ENCODE results near the gene UNC5A. TPM values are rescaled to one million over a fixed set of nuclear protein-coding genes. Genes with fewer than 3 reads are reported as not detected.
"Not testable (repeated sequence)": the region's sequence is repeated elsewhere in the genome, so short reads cannot be mapped to it uniquely, and the experiment has no call there.

The UNC5A gene
- polyA plus RNA-seq, 4 donors = 0.08 to 0.35 (median 0.18) TPM

DNA sequence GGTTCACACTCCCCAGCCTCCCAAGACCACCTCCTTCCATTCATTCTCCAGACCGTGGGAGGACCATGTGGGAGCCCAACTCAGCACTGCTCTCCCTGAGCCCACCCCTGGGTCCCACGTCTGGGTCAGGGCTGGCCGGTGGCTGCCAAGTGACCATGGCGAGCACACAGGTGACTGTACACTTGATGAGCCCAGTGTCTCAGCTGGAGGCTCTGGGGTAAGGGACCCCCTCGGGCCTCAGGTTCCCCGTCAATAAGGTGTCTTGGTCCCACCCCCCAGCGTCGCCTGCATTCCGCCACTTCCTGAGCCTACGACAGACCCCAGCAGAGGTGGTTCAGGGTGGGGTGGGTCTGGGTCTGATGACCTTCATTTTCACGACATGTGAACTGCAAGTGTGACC lies 50.0 kb downstream of the UNC5A start:
- no peak for DNase-seq (ENCODE audit: low read depth in 4 of 4, low spot score in 2 of 4)

DNA sequence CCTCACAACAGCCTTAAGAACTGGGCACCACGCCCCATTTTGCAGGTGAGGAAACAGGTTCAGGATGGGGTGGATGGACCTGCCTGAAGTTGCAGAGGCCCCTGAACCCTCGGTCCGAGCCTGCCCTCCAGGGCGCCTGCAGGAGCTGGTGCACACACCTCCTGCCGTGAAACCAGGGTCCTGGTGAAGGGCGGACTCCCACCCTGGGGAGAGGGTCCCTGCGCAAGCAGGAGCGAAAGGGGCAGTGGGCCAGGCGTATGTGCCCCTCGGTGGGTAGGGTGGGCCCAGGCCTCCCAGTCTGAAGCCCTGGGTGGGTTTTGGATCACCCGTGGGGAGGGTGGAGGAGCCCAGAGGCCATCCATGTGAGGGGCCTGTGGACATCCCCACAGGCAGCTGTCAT lies 50.9 kb downstream of the UNC5A start:
- no peak for DNase-seq (ENCODE audit: low read depth in 4 of 4, low spot score in 2 of 4)

DNA sequence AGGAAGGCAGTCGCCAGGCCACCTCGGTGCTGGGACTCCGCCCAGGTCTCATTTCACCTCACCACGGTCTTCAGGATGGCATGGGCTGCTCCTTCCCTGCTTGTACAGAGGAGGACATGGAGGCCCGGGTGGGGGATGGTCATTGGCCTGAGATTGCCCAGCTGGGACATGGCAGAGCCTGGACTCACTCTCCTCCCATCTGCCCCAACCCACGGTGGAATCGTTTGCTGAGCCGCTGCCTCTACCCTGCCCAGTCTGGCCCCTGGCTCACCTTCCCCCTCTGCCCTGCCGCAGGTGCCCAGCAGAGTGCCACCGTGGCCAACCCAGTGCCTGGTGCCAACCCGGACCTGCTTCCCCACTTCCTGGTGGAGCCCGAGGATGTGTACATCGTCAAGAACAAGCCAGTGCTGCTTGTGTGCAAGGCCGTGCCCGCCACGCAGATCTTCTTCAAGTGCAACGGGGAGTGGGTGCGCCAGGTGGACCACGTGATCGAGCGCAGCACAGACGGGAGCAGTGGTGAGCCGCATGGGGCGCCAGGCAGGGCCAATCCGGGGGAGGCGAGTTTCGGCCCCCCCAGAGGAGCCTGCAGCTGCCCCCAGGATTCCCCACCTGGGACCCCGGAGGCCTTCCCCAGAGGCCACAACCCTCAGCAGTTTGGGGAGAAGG lies 52.1 kb downstream of the UNC5A start:
- DNase-seq (ENCODE audit: low read depth in 4 of 4, low spot score in 2 of 4) = no peak

DNA sequence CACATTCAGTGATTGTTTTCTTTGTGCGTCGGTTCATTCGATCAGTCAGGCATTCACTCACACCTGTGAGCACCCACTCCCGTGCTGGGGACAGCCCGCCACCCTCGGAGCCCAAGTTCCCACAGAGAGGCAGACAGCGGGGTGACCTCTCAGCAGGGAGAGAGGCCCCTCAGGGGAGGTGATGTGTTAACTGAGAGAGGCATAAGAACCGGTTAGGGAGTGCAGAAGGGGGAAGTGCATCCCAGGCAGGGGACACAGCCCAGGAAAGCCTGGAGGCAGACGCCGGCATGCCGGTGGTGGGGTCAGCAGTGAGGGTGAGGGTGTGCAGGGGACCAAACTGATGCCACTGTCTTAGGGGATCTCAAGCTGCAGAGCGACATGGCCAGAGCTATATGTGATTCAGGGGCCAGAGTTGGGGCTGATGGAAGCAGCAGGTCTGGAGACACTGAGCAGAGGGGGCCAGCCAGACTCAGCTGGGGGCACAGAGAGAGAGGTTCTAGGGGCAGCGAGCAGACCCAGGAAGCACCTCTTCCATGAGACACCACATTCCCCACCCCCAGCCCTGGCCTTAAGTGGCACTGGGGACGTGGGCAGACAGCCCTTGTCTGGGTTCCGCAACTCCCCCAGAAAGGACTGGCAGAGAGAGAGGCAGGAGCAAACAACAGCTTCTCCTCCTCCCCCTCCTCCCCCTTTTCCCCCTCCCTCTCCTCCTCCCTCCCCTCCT lies 52.8 kb downstream of the UNC5A start:
- DNase-seq (ENCODE audit: low read depth in 4 of 4, low spot score in 2 of 4) = no peak

DNA sequence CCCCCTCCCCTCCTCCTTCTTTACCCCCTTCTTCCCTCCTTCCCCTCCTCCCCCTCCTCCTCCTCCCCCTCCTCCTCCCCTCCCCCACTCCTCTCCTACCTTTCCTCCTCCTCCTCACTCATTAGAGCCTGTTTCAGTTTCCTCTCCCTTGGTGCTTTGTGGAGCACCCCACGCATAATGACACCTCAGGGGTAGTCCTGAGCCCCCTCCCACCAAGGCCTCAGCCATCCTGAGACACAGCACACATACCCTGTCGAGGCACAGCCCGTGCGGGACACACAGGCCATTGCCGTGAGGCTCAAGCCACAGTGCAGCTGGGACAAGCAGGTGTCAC lies 53.4 kb downstream of the UNC5A start:
- DNase-seq (ENCODE audit: low read depth in 4 of 4, low spot score in 2 of 4) = no peak

DNA sequence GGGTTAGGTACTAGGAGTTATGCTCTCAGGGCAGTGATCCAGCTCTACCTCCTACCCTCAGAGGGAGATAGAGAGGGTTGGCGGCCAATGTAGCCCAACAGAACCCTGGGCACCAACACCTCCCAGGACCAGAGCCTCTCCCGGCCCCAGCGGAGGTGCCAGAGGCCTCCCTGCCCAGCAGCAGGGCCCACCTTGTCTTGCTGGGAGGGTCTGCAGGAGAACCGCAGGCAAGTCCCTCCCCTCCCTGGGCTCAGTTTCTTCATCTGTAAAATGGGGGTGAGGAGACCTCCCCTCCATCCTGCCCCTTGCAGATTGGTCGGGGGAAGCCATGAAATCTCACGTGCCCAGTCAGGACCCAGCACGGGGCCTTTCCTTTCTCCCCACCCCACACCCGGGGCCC lies 54.4 kb downstream of the UNC5A start:
- no peak for DNase-seq (ENCODE audit: low read depth in 4 of 4, low spot score in 2 of 4)

DNA sequence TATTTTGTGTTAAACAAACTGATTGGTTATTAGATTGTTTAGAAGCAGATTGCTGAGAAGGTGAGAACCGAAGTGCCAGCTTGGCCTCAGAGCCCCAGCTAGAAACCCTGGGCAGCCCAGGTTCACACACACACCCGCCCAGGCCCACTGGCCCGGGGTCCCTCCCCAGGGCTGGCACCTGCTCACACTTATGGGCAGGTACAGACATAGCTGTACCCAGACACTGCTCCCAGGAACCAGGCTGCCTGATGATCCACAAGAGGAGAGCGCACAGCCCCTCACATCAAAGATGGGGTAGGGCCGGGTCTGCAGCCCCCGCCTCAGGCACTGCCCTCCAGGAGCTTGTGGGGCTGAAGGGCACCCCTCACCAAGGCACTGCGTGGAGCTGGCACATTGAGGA lies 55.6 kb downstream of the UNC5A start:
- no peak for DNase-seq (ENCODE audit: low read depth in 4 of 4, low spot score in 2 of 4)

DNA sequence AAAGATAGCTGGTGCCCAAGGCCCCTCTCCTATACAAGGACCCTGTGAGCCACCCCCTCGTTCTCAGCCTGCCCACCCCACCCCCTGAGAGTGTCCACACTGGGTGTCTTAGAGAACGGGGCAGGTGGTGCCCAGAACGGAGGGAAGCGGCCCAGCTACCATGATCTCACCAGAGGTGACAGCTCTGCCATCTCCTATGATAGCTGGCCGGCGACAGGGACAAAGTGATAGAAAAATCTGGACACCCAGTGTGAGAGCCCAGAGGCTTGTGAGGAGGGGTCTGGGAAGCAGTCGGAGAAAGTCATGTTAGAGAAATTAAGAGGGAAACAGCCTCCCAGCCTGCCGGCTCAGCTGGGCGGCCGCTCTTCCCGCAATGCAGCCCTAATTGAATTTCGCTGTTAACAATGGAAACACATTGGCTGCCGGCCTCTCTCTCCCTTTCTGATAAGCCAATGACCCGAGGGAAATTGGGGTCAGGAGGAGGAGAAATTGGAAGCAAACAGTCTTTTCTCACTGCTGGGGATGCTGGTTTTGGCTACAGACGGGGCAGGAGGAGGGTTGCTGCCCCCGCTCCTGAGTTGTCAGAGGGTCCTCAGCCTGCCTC lies 56.5 kb downstream of the UNC5A start:
- DNase-seq (ENCODE audit: low read depth in 4 of 4, low spot score in 2 of 4) = no peak

DNA sequence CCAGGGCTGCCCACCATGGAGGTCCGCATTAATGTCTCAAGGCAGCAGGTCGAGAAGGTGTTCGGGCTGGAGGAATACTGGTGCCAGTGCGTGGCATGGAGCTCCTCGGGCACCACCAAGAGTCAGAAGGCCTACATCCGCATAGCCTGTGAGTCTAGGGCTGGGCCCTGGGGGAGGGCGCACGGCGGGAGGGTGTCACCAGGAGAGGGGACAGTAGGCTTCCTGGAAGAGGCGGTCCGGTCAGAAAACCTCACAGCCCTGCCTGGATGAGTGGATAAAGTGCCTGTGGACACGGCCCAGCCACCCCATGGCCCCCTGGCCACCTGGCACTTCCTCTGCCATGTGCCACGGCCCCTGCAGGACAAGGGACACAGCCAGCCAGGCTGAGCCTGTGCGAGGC lies 57.8 kb downstream of the UNC5A start:
- no peak for DNase-seq (ENCODE audit: low read depth in 4 of 4, low spot score in 2 of 4)

DNA sequence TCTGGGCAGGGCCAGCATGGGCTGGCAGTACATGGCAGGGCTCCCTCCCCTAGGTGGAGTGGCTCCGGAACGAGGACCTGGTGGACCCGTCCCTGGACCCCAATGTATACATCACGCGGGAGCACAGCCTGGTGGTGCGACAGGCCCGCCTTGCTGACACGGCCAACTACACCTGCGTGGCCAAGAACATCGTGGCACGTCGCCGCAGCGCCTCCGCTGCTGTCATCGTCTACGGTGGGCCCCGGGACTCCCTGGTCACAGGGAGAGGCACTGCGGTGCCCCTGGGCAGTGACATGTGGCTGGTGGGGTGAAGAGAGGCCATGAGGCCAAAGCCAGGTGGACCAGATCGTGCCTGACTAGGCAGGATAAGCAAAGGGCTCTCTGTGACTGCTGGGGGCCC lies 58.4 kb downstream of the UNC5A start:
- DNase-seq (ENCODE audit: low read depth in 4 of 4, low spot score in 2 of 4) = no peak

DNA sequence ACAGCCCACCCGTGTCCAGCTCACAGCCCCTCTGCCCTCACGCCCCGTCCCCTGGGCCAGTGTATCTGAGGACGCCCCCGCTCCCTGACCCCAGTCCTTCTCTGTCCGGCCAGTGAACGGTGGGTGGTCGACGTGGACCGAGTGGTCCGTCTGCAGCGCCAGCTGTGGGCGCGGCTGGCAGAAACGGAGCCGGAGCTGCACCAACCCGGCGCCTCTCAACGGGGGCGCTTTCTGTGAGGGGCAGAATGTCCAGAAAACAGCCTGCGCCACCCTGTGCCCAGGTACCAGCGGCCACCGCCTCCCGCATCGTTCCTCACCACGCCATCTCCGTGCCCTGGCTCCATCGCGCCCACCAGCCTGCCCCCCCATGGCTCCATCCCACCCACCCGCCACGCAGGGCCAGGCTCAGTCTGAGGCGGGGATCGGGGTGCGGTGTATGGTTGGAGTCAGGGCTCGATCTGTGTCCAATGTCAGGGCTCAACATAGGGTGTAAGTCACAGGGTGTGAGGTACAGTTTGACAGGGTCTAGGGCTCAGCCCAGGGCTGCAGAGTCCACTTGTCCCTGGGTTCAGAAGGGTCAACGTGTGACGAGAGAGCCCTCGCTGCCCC lies 59.2 kb downstream of the UNC5A start:
- no peak for DNase-seq (ENCODE audit: low read depth in 4 of 4, low spot score in 2 of 4)

DNA sequence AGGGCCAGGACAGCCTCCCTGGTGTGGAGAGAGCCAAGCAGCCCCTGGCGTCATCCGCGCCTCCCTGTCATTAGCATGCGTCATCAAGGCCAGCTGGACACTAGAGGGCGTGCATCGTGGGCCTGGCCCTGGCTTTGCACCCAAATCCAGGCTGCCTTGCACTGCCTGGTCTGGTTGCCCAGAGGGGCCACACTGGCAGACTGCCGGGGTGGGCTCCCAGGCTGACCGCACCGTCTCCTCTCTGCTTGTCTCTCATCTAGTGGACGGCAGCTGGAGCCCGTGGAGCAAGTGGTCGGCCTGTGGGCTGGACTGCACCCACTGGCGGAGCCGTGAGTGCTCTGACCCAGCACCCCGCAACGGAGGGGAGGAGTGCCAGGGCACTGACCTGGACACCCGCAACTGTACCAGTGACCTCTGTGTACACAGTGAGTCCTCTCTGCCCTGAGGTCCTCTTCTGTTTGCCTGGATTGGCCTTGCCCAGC lies 59.8 kb downstream of the UNC5A start:
- DNase-seq (ENCODE audit: low read depth in 4 of 4, low spot score in 2 of 4) = no peak

DNA sequence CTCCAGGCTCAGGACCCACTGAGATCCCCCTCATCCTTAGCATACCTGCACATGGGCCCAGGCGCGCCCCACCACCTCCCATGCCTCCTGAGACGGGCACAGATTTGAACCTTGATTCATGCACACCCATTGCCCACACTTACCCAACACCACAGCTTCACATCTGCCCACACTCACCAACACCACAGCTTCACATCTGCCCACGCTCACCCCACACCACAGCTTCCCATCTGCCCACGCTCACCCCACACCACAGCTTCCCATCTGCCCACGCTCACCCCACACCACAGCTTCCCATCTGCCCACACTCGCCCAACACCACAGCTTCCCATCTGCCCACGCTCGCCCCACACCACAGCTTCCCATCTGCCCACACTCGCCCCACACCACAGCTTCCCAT lies 60.3 kb downstream of the UNC5A start:
- not testable (repeated sequence) for DNase-seq (ENCODE audit: low read depth in 4 of 4, low spot score in 2 of 4)

DNA sequence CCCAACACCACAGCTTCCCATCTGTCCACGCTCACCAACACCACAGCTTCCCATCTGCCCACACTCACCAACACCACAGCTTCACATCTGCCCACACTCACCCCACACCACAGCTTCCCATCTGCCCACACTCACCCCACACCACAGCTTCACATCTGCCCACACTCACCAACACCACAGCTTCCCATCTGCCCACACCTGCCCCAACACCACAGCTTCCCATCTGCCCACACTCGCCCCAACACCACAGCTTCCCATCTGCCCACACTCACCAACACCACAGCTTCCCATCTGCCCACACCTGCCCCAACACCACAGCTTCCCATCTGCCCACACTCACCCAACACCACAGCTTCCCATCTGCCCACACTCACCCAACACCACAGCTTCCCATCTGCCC lies 62.2 kb downstream of the UNC5A start:
- DNase-seq (ENCODE audit: low read depth in 4 of 4, low spot score in 2 of 4) = not testable (repeated sequence)

DNA sequence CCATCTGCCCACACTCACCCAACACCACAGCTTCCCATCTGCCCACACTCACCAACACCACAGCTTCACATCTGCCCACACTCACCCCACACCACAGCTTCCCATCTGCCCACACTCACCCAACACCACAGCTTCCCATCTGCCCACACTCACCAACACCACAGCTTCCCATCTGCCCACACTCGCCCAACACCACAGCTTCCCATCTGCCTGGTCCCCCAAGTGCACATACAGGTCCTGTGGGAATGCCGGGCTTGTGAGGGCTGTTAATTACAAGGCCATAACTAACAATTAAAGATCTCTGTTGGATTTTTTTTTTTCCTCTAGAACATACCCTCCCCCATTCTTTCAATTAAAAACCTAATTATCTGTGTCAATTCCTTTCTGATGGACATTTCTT lies 62.7 kb downstream of the UNC5A start:
- DNase-seq (ENCODE audit: low read depth in 4 of 4, low spot score in 2 of 4) = not testable (repeated sequence)

DNA sequence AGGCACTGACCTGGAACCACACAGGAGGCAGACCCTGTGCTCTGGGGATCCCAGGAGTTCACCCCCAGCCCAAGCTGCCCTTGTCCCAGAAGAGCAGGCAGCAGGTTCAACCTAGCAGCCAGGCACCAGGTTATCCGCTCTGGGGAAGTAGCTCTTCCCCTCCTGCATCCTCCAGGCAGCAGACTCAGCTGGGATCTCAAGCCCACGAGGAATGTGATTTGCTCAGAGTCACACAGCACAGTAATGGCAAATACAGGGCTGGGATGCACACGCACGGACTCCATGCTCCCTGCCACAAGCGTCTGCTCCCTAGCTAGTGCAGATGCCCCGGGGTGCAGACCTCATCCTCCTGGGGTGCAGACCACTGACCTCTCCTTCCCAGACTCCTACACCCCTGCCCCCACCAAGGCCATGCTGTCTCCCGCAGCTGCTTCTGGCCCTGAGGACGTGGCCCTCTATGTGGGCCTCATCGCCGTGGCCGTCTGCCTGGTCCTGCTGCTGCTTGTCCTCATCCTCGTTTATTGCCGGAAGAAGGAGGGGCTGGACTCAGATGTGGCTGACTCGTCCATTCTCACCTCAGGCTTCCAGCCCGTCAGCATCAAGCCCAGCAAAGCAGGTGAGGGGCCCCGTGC lies 63.3 kb downstream of the UNC5A start:
- no peak for DNase-seq (ENCODE audit: low read depth in 4 of 4, low spot score in 2 of 4)

DNA sequence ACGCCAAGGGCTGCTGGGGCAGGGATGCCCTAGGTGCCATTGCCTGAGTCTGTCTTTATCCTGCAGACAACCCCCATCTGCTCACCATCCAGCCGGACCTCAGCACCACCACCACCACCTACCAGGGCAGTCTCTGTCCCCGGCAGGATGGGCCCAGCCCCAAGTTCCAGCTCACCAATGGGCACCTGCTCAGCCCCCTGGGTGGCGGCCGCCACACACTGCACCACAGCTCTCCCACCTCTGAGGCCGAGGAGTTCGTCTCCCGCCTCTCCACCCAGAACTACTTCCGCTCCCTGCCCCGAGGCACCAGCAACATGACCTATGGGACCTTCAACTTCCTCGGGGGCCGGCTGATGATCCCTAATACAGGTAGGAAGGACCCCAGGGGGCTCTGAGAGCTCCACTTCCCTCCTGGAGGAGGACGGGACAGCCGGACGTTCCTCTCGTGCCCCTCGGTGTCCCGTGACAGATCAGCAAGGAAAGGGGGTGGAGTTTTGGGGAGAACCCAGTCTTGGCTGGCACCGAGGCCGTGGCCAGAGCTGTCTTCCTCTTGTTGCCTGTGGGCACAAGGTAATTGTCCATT lies 63.9 kb downstream of the UNC5A start:
- no peak for DNase-seq (ENCODE audit: low read depth in 4 of 4, low spot score in 2 of 4)

DNA sequence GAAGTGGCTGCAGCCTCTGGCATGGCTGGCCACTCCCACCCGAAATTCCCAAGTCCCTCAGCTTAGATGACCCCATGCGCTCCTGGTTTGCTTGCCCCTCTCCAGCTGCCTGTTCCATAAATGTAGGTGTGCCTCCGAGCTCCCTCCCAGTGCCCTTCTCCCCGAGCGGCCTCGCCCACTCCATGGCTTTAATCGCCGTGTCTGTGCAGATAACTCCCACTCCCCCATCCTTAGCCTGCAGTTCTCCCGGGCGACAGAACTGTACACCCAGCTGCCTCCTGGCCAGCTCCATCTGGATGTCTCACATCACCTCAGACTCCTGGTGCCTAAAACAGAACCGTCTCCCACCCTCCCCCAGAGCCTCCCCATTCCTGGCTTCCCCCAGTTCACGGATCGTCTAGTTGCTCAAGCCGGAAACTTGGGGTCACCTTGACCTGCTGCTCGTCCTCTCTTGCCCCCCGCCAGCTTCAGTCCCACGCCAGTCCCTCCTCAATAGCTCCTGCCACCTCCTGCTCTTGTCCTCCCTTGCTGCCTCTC lies 64.7 kb downstream of the UNC5A start:
- DNase-seq (ENCODE audit: low read depth in 4 of 4, low spot score in 2 of 4) = no peak

DNA sequence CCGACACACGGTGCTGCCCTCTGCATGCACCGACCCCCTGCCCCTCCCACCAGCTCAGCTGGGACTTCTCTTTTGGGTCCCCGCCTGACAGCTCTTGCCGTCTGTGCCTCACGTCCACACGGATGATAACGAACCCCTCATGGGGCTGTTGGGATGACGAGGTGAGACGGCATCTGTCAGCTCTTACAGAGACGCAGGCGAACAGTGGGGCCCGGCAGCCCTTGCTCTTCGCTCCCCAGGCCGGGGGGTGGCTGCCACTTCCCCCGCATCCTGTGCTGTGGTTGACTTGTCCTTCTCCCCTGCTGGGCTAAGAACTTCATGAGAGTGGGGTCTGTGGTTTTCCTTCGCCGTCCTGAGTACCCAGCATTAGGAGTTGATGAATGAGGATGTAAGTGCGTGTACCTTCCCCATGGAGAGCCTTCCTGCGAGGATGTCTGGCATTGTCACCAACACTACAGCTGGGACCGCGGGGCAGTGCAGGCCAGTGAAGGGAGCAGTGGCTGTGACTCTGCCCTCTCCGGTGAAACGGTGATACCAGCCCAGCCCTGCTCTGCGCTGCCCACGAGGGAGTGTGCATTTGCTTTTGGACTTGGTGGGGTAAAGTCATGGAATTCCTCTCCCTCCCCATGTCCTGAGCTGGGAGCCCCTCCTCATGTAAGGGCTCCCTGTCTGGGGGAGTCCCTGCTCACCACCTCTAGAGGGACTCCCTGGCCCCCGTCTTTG lies 65.6 kb downstream of the UNC5A start:
- no peak for DNase-seq (ENCODE audit: low read depth in 4 of 4, low spot score in 2 of 4)

Measured in left renal cortex interstitium (tissue), 4 donors.